ENCODE data around the gene CP.
"Not testable (repeated sequence)": the region's sequence is repeated elsewhere in the genome, so short reads cannot be mapped to it uniquely, and the experiment has no call there.

The CP gene

GRCh38 chr3:149221783-149222517 is at the start of gene CP:
CP (minus strand) TSS chr3:149221829; CDS start chr3:149221792, 37 bp downstream.
- no peak for DNase-seq (ENCODE audit: low spot score)

- no peak for DNase-seq (ENCODE audit: low spot score)
Measured at GRCh38 chr3:149270180-149270579, 48.6 kb upstream of the CP start.

GRCh38 chr3:149269687-149270086 is 48.1 kb upstream of the CP start:
- no peak for DNase-seq (ENCODE audit: low spot score)

GRCh38 chr3:149267565-149267964 is 45.9 kb upstream of the CP start:
- no peak for DNase-seq (ENCODE audit: low spot score)

- no peak for DNase-seq (ENCODE audit: low spot score)
Measured at GRCh38 chr3:149266736-149267135, 45.1 kb upstream of the CP start.

DNA sequence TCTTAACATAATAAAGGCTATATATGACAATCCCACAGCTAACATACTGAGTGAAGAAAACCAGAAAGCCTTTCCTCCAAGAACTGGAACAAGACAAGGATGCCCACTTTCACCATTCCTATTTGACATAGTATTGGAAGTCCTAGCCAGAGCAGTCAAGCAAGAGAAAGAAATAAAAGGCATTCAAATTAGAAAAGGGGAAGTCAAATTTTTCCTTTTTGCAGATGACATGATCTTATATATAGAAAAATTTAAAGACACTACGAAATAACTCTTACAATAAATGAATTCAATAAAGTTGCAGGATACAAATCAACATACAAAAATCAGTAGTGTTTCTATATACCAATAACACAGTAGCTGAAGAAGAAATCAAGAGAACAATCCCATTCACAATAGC is 42.2 kb upstream of the CP start:
- no peak for DNase-seq (ENCODE audit: low spot score)

DNA sequence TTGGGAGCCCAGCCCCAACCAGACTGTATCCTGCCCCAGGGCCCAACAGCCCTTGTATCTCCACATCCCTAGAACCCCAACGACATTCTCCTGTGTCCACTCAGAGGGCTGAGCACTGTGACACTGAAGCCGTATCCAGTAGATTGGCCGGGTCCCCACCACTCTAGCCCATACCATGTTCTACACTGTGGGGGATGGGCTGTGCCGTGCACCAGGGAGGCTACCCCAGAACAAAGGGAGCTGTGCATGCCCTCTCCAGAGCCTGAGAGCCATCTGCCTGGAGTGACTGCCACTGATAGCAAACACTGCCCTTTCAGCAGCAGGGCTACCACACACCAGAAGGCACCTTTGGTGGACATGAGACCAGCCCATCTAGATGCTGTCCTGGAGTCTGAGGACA is 37.1 kb upstream of the CP start:
- DNase-seq (ENCODE audit: low spot score): no peak

GRCh38 chr3:149258298-149258697 is 36.7 kb upstream of the CP start:
- no peak for DNase-seq (ENCODE audit: low spot score)

DNA sequence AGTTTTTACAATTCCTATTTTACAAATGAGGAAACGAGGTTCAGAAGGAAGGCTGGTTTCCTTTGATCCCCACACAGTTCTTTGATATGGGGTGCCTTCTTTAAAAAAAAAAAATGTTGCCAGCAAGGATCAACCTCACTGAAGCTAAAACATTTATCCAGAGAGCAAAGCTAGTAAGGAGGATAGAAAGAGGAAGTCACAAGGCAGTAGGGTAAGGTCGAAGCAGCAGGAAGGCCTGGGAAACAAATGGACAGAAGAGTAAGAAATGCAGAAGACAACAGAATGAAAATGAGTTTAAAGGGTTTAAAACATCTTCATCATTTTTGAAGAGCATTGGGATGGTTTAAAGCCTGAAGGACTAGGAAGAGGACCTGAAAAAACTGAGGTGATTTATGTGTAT is 30.6 kb upstream of the CP start:
- no peak for DNase-seq (ENCODE audit: low spot score)

GRCh38 chr3:149251186-149251585 is 29.6 kb upstream of the CP start:
- DNase-seq (ENCODE audit: low spot score): no peak

GRCh38 chr3:149247929-149248691 is 26.5 kb upstream of the CP start:
- DNase-seq (ENCODE audit: low spot score): no peak

DNA sequence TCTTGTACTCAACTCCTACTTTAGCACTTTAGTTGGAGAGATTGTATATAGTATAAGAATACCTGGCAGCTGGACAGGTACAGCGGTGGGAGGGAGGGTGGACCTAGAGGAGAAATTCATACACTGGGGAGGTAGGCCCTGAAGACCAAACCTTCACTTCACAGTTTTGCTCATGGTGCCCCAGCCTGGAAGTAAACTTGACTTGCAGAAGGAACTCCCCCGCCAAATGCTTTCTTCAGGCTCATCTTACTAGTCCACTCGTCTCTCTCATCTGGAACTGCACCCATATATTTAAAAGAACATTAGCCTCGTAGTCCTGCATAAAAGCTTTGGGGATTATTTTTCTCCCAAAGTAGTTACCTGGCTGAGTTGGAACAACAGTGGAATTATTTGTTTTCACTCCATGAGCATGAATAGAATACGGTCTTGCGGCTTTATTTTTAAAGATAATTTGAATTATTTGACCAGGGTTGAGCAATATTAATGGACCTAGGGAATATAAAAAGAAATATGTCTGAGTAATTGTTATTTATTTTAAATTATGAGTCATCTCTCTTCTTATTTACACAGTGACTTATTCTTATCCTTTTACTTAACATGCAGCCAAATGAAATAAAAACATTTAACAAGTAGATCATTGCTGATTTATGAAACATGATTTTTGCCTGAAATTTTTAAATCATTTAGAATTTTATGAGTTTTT is 25.5 kb upstream of the CP start:
- no peak for DNase-seq (ENCODE audit: low spot score)

DNA sequence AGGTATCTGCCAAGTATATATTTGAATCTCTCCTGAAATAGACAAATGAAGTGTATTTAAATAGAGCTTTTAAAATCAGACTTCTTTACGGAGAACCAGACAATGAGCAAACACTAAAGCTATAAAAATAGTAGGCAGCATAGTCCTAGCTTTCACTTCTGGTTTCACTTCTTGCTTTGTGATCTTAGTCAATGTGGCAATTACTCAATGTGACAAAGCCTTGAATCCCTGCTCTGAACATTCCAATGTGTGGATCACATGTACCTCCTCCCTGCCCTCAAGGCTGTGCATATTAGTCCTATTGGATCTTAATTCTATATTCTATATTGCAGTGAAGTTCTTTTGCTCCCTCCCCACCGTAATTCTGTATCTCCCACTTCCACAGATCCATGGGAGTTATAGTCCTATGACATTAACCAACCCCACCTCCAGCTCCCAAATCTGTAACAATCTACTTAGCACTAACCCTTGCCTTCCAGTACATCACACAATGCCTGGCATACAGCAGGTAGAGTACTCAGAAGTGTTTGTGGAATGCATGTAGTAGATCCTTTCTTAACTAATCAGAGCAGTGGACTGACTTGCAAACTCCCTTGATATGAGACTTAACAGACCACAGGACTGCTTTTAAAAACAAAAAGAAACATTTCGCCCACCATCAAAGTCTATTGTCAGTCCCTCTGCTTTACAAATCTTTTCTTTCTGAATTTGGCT is 24.3 kb upstream of the CP start:
- DNase-seq (ENCODE audit: low spot score): peak; percentile 3

GRCh38 chr3:149243540-149243939 is 21.9 kb upstream of the CP start:
- DNase-seq (ENCODE audit: low spot score): no peak

DNA sequence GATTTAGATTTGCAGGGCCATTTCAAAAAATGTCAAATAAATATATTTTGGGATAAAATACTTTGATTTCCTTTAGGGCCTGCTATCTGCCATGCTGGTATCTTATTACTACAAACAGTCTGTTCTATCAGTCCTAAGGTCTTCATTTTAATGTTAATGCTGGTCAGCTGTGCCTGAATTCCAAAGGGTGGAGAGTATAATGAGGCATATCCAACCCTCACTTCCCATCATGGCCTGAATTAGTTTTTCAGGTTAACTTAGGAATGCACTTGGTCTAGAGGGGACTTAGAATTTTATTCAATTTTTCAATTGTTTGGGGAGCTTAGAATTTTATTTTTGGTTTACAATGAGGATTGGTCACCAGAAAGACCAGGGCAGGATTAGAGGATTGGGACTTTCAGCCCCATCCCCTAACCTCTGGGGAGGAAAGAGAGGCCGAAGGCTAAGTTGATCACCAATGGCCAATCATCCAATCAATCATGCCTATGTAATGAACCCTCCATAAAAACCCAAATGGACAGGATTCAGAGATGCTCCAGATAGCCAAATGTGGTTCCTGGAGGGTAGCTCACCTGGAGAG is 17.8 kb upstream of the CP start:
- DNase-seq (ENCODE audit: low spot score): no peak

DNA sequence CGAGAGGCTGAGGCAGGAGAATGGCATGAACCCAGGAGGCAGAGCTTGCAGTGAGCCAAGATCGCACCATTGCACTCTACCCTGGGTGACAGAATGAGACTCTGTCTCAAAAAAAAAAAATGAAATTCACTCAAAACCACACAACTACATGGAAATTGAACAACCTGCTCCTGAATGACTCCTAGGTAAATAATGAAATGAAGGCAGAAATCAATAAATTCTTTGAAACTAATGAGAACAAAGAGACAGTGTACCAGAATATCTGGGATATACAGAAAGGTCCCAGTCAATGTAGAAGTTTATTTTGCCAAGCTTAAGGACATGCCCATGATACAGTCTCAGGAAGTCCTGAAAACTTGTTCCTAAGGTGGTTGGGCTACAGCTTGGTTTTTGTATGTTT is 16.6 kb upstream of the CP start:
- not testable (repeated sequence) for DNase-seq (ENCODE audit: low spot score)

DNA sequence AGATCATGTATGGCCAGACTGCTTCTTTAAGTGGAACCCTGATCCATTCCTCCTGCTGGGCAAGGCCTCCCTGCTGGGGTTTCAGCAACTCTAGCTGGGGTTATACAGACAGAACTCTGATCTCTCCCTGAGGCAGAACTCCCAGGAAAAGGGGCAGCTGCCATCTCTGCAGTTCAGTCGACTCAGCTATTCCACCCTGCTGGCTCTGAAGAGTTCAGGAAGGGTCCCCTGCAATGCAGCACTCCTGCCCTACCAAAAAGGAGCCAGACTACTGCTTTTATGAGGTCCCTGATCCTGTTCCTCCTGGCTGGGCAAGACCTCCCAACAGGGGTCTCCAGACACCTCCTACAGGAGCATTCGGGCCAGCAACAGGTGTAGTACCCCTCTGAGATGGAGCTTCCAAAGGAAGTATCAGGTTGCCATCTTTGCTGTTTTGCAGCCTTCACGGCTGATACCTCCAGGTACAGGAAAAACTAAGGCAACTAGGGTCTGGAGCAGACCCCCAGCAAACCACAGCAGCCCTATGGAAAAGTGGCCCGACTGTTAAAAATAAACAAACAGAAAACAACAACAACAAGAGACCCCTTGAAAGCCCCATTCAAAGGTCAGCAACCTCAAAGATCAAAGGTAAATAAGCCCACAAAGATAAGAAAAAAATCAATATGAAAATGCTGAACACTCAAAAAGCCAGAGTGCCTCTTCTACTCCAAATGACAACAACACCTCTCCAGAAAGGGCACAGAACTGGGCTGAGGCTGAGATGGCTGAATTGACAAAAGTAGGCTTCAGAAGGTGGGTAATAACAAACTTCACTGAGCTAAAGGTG is 14.2 kb upstream of the CP start:
- DNase-seq (ENCODE audit: low spot score): no peak

- no peak for DNase-seq (ENCODE audit: low spot score)
Measured at GRCh38 chr3:149234671-149235245, 13.1 kb upstream of the CP start.

DNA sequence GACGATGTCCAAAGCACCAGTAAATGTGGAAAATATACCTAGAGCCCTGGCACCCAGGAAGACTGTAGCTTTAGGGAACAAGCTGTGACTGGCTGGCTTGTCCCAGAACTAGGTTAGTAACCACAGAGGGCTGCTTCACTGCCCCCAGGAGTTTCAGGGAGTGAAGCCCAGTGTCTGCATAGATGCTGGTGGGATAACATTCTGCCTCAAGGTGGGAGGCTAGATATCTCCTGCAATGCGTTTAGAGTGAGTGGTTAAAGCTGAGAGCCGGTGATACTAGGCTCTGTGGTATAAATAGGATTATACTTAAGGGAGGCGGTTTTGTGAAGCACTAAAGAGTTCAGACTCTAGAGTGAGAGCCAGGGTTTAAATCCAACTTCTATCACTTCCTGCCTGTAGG is 11.7 kb upstream of the CP start:
- DNase-seq (ENCODE audit: low spot score): no peak

- DNase-seq (ENCODE audit: low spot score): no peak
Measured at GRCh38 chr3:149231871-149232270, 10.2 kb upstream of the CP start.
